HL-60 (cell line): ENCODE measurements around the gene HPS5.
"Not testable (repeated sequence)": the region's sequence is repeated elsewhere in the genome, so short reads cannot be mapped to it uniquely, and the experiment has no call there.

Experiments
- DNase-seq, 2 experiments: peaks; one replicate each; pipeline ENCODE4 v3.0.0-alpha.2; 2010 to 2020; ENCODE audit warnings: low read depth in 1 of 2, low spot score in 1 of 2
- H3K27ac ChIP-seq: fragments of 250-450 bp; sonication (Bioruptor Pico); replicated peaks from 2 replicates; pipeline ENCODE4 v1.5.1; 2020; ENCODE audit warnings: mild to moderate bottlenecking, moderate library complexity
- H3K27me3 ChIP-seq: fragments of 250-450 bp; sonication (Bioruptor Pico); 2 replicates; pipeline ENCODE4 v1.5.1; 2021; ENCODE audit warnings: mild to moderate bottlenecking, moderate library complexity; ENCODE audit not compliant: insufficient read depth, poor library complexity, severe bottlenecking
- H3K4me3 ChIP-seq: replicated peaks from 2 replicates; pipeline ENCODE4 v1.5.1; 2011; ENCODE audit warnings: mild to moderate bottlenecking, control low read depth, low read length; ENCODE audit not compliant: insufficient read depth
- GABPA ChIP-seq: IDR thresholded peaks from 2 replicates; pipeline ENCODE4 v1.6.1; 2012; ENCODE audit warnings: low read depth
- POLR2AphosphoS5 ChIP-seq: IDR thresholded peaks from 2 replicates; pipeline ENCODE4 v1.6.1; 2012; ENCODE audit warnings: low read depth
- SPI1 ChIP-seq: IDR thresholded peaks from 2 replicates; pipeline ENCODE4 v1.6.1; 2012; ENCODE audit warnings: low read depth, mild to moderate bottlenecking, borderline replicate concordance
- TF ChIP-seq, protein P1 (sequence below): IDR thresholded peaks from 2 replicates; pipeline ENCODE4 v1.6.1; 2012; ENCODE audit warnings: low read depth; ENCODE audit not compliant: insufficient replicate concordance
- TF ChIP-seq, protein P2 (sequence below): IDR thresholded peaks from one replicate; pipeline ENCODE4 v1.5.1; 2011; ENCODE audit warnings: low read length, control low read depth, inconsistent platforms; ENCODE audit not compliant: insufficient read depth

HPS5 gene

DNA sequence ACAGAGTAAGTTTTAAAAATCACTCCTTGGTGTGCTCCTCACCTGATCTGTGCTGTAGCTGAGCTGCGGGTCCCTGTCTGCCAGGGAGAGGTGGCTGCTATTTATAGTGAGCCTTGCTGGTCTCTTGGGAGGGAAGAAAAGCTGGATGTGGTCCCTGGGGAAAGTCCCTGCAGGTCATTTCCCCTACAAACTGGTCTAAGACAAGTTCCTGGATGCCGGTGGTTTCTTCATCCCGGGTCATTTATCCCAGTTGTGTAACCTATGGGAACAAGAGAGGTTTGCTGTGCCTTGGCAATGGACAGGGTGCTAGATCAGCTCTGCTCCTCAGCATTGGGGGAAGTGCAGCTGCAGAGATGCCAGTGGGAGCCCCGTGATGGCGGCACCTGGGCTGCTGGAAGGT is 73.4 kb downstream of the HPS5 start, which contains the start of gene SAA2:
Gene SAA2, minus strand, starts transcription at position 108 of the 400 bp plus-strand sequence. CDS start 657 bp downstream, outside the sequence.
- TF ChIP-seq, protein P1, sequence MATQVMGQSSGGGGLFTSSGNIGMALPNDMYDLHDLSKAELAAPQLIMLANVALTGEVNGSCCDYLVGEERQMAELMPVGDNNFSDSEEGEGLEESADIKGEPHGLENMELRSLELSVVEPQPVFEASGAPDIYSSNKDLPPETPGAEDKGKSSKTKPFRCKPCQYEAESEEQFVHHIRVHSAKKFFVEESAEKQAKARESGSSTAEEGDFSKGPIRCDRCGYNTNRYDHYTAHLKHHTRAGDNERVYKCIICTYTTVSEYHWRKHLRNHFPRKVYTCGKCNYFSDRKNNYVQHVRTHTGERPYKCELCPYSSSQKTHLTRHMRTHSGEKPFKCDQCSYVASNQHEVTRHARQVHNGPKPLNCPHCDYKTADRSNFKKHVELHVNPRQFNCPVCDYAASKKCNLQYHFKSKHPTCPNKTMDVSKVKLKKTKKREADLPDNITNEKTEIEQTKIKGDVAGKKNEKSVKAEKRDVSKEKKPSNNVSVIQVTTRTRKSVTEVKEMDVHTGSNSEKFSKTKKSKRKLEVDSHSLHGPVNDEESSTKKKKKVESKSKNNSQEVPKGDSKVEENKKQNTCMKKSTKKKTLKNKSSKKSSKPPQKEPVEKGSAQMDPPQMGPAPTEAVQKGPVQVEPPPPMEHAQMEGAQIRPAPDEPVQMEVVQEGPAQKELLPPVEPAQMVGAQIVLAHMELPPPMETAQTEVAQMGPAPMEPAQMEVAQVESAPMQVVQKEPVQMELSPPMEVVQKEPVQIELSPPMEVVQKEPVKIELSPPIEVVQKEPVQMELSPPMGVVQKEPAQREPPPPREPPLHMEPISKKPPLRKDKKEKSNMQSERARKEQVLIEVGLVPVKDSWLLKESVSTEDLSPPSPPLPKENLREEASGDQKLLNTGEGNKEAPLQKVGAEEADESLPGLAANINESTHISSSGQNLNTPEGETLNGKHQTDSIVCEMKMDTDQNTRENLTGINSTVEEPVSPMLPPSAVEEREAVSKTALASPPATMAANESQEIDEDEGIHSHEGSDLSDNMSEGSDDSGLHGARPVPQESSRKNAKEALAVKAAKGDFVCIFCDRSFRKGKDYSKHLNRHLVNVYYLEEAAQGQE: no peak
- TF ChIP-seq GABPA: no peak
- no peak for TF ChIP-seq SPI1
- TF ChIP-seq POLR2AphosphoS5: no peak
- TF ChIP-seq, protein P2, sequence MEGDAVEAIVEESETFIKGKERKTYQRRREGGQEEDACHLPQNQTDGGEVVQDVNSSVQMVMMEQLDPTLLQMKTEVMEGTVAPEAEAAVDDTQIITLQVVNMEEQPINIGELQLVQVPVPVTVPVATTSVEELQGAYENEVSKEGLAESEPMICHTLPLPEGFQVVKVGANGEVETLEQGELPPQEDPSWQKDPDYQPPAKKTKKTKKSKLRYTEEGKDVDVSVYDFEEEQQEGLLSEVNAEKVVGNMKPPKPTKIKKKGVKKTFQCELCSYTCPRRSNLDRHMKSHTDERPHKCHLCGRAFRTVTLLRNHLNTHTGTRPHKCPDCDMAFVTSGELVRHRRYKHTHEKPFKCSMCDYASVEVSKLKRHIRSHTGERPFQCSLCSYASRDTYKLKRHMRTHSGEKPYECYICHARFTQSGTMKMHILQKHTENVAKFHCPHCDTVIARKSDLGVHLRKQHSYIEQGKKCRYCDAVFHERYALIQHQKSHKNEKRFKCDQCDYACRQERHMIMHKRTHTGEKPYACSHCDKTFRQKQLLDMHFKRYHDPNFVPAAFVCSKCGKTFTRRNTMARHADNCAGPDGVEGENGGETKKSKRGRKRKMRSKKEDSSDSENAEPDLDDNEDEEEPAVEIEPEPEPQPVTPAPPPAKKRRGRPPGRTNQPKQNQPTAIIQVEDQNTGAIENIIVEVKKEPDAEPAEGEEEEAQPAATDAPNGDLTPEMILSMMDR: no peak
- Histone ChIP-seq H3K27me3 (no peaks in the 10 kb centered on the region), H3K27ac (no peak within 1 kb of the TSS), H3K4me3 (no peak within 1 kb of the TSS)
- DNase-seq: no peak

DNA sequence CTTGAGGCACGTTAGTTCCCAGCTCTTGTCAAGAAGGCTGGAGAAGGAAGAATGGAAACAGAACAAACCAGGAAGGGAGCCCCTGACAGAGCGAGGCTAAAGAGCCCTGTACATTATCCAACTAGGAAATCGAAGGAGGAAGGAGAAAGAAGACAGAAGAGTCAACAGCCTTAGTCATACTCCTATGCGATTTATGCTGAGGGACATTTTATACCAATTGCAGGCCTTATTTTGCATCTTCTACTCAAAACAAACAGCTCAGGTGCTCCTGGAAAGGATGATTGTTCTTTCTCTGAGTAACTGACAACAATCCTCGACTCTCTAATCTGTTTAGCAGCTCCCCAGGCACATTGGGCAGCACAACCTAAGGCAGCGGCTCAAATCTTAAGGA is 74.8 kb downstream of the HPS5 start:
- DNase-seq, H3K27me3 ChIP-seq, H3K4me3 ChIP-seq, H3K27ac ChIP-seq: not testable (repeated sequence)

- not testable (repeated sequence) for H3K4me3 ChIP-seq, H3K27me3 ChIP-seq, H3K27ac ChIP-seq, DNase-seq
Measured at GRCh38 chr11:18246379-18247190, 75.4 kb downstream of the HPS5 start.

DNA sequence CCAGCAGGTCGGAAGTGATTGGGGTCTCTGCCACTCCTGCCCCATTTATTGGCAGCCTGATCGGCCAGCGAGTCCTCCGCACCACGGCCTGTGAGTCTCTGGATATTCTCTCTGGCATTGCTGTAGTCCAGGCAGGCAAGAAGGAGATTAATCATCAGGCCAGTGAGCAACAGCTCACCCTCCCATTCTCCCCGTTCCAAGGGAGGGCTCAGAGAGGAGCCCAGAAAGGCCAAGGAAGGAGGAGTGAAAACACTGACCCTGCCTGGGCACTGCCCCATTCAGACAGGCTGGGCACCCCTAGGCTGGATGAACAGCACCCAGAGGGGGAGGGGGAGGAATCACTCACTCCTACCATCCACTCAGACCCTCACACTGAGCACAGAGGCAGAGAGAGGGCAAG is 76.5 kb downstream of the HPS5 start:
- Histone ChIP-seq H3K27me3 (no peaks in the 10 kb centered on the region), H3K4me3 (no peak overlapping the region), H3K27ac (no peak overlapping the region)
- DNase-seq: no peak
- TF ChIP-seq, protein P2: no peak
- no peak for TF ChIP-seq POLR2AphosphoS5
- TF ChIP-seq, protein P1: no peak
- no peak for TF ChIP-seq GABPA
- no peak for TF ChIP-seq SPI1
